ENCODE measurements around the gene GPR146. TPM values are rescaled to one million over a fixed set of nuclear protein-coding genes. Genes with fewer than 3 reads are reported as not detected.

GPR146 gene
- total and polyA plus RNA-seq, 2 of the 13 experiments (the other 11 are each of a cell fraction or from before 2014, with no cell fraction given): 2.0 to 15.9 TPM

- no peaks in the 10 kb centered on the region for H3K79me2 ChIP-seq (ENCODE audit: insufficient read depth, low read length)
- H3K36me3 ChIP-seq (replicated peaks in 1 of 2; ENCODE audit: control insufficient read depth in 1 of 2, insufficient read depth in 2 of 2, low read length in 2 of 2): peaks cover 8 to 14% of the 10 kb centered on the region in 2 experiments; a peak in 4 of 5 replicates
- intact Hi-C loops (cut with micrococcal nuclease; ENCODE audit: unreplicated experiment) (no loop called here), in situ Hi-C loops (cut with HindIII; ENCODE audit: extremely low pct_ligation_motif_present, low pct_unique_long_range_greater_than_20kb) (no loop called here)
- H2AFZ ChIP-seq (ENCODE audit: low read length): no peak overlapping the region
- ATAC-seq (no peak), FAIRE-seq (no peak), DNase-seq (ENCODE audit: low spot score) (no peak)
- ChIA-PET POLR2A (no interaction called here), CTCF (ENCODE audit: low intra/inter-chr PET ratio, low total read pairs) (no interaction called here)
- H3K9me3 ChIP-seq (ENCODE audit: low read length): no peaks in the 10 kb centered on the region
- H3K27me3 ChIP-seq (ENCODE audit: control insufficient read depth in 1 of 2, insufficient read depth in 2 of 2, low read length in 2 of 2): no peaks in the 10 kb centered on the region
- H3K4me2 ChIP-seq (ENCODE audit: low read depth, low read length): no peak overlapping the region
- no TSS peak for BruUV-seq (replicated peaks)
- WGBS (ENCODE audit: low lambda C conversion rate): 94% methylated on average over 6 of the region's 13 CpGs
- no peak overlapping the region for H3K27ac ChIP-seq (ENCODE audit: extremely low read length, insufficient read depth, low read length)
- H3K9ac ChIP-seq (ENCODE audit: insufficient read depth, low read depth, low read length): no peak overlapping the region
- no peaks in the 10 kb centered on the region for H3K4me1 ChIP-seq (ENCODE audit: insufficient read depth, low read length)
- no peak overlapping the region for H3K4me3 ChIP-seq (replicated peaks in 1 of 3; ENCODE audit: insufficient read depth in 1 of 3, low read depth in 2 of 3, low read length in 3 of 3)
- no peaks in the 10 kb centered on the region for H4K20me1 ChIP-seq (ENCODE audit: insufficient read depth, low read length)
- TF ChIP-seq ZNF24 (IDR thresholded peaks at IDR 0.05) (no peak), ZNF773 (CRISPR knock-in tag; IDR thresholded peaks at IDR 0.05; ENCODE audit: borderline replicate concordance) (no peak), KLF9 (CRISPR knock-in tag; IDR thresholded peaks at IDR 0.05; ENCODE audit: low read depth) (no peak), NFKBIZ (CRISPR knock-in tag; IDR thresholded peaks at IDR 0.05) (no peak), CREM (IDR thresholded peaks at IDR 0.05) (no peak), CREM (CRISPR knock-in tag; IDR thresholded peaks at IDR 0.05) (no peak), NFE2L1 (CRISPR knock-in tag; IDR thresholded peaks at IDR 0.05; ENCODE audit: borderline replicate concordance) (no peak), ZNF574 (CRISPR knock-in tag; IDR thresholded peaks at IDR 0.05) (no peak), ZNF639 (CRISPR knock-in tag; conservative IDR thresholded peaks at IDR 0.05) (no peak), ZNF512B (CRISPR knock-in tag; IDR thresholded peaks at IDR 0.05; ENCODE audit: borderline replicate concordance) (no peak), SOX5 (CRISPR knock-in tag; IDR thresholded peaks at IDR 0.05; ENCODE audit: borderline replicate concordance) (no peak), ZNF230 (CRISPR knock-in tag; IDR thresholded peaks at IDR 0.05) (no peak), PBX2 (CRISPR knock-in tag; IDR thresholded peaks at IDR 0.05) (no peak), ZNF34 (CRISPR knock-in tag; IDR thresholded peaks at IDR 0.05; ENCODE audit: borderline replicate concordance) (no peak), FOSL2 (CRISPR knock-in tag; IDR thresholded peaks at IDR 0.05) (no peak), SCMH1 (CRISPR knock-in tag; IDR thresholded peaks at IDR 0.05; ENCODE audit: borderline replicate concordance) (no peak), RFX5 (IDR thresholded peaks at IDR 0.05; ENCODE audit: low read depth, low read length) (no peak)
Measured at GRCh38 chr7:1058311-1058710, 14.0 kb downstream of the GPR146 start.

All from HepG2 (cell line).